PC-3 (cell line): ENCODE data around the gene DYNLRB2.

ENCODE experiments used
- CTCF ChIP-seq: fragments of 300-600 bp; sonication (generic); conservative IDR thresholded peaks from 2 replicates; pipeline ENCODE4 v1.5.1; 2017; ENCODE audit warnings: antibody characterized with exemption, low read depth, mild to moderate bottlenecking, low read length
- EZH2phosphoT487 ChIP-seq: fragments of 300-600 bp; sonication (generic); IDR thresholded peaks from 2 replicates; pipeline ENCODE4 v1.6.1; 2018; ENCODE audit warnings: mild to moderate bottlenecking, antibody characterized with exemption, low read length, borderline replicate concordance

GRCh38 chr16:80503107-80503506 is 37.7 kb upstream of the DYNLRB2 start:
- no peak for TF ChIP-seq CTCF
- TF ChIP-seq EZH2phosphoT487, result no peak
